Measurements from ENCODE around the gene MAD1L1.

Gene MAD1L1

DNA sequence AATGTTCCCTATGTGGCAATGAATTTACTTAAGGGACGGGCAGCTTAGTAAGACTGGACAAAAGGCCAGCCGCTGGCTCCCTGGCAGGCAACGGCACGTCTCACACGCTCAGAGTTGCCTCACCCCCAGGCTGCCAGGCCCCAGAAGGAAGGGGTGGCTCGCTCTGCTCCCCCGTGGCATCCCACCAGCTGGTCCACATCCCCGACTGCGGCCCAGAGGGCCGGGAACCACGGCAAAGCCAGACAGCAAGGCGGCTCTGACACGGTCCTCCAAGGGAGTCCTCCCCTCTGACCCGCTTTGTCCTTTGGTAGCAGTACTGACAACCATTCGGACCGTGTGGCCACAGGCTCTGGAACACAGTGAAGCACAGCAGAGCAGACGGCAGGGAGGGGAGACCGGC lies 43.4 kb upstream of the MAD1L1 start:
- no peak overlapping the region for H3K4me3 ChIP-seq (ENCODE audit: control insufficient read depth, low read depth, low read length)
- TF ChIP-seq, protein P1, sequence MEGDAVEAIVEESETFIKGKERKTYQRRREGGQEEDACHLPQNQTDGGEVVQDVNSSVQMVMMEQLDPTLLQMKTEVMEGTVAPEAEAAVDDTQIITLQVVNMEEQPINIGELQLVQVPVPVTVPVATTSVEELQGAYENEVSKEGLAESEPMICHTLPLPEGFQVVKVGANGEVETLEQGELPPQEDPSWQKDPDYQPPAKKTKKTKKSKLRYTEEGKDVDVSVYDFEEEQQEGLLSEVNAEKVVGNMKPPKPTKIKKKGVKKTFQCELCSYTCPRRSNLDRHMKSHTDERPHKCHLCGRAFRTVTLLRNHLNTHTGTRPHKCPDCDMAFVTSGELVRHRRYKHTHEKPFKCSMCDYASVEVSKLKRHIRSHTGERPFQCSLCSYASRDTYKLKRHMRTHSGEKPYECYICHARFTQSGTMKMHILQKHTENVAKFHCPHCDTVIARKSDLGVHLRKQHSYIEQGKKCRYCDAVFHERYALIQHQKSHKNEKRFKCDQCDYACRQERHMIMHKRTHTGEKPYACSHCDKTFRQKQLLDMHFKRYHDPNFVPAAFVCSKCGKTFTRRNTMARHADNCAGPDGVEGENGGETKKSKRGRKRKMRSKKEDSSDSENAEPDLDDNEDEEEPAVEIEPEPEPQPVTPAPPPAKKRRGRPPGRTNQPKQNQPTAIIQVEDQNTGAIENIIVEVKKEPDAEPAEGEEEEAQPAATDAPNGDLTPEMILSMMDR (conservative IDR thresholded peaks at IDR 0.05; ENCODE audit: control insufficient read depth, insufficient read depth, low read depth, low read length): no peak

GRCh38 chr7:2275101-2275500 lies 42.4 kb upstream of the MAD1L1 start:
- TF ChIP-seq, protein P1 (conservative IDR thresholded peaks at IDR 0.05; ENCODE audit: control insufficient read depth, insufficient read depth, low read depth, low read length): no peak
- no peak for DNase-seq (ENCODE audit: low read depth)
- H3K4me3 ChIP-seq (ENCODE audit: control insufficient read depth, low read depth, low read length): no peak overlapping the region

More for the DNA sequence above, 43.4 kb upstream of the MAD1L1 start:
- no peak for DNase-seq (ENCODE audit: low read depth)

DNA sequence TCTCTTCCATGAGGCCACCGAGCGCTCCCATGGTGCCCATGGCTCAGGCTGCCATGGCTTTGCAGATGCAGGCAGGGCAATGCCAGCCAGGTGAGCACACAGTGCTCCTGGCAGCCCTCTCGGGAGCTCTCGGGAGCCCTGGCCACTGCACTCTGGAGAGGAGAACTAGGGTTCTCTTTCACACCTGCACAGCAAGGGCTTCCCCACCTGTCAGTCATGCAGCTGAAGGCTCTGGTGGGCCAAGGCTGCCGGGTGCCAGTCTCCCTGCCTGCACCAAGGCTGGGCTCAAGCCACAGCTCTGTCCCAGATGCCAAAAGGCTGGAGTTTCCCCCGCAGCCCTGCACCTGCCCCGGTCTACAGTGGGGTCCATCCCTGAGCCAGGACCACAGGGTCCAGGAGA lies 41.9 kb upstream of the MAD1L1 start:
- no peak for DNase-seq (ENCODE audit: low read depth)
- TF ChIP-seq, protein P1 (conservative IDR thresholded peaks at IDR 0.05; ENCODE audit: control insufficient read depth, insufficient read depth, low read depth, low read length): no peak
- no peak overlapping the region for H3K4me3 ChIP-seq (ENCODE audit: control insufficient read depth, low read depth, low read length)

GRCh38 chr7:2273866-2274265 lies 41.1 kb upstream of the MAD1L1 start:
- TF ChIP-seq, protein P1 (conservative IDR thresholded peaks at IDR 0.05; ENCODE audit: control insufficient read depth, insufficient read depth, low read depth, low read length): no peak
- no peak overlapping the region for H3K4me3 ChIP-seq (ENCODE audit: control insufficient read depth, low read depth, low read length)
- no peak for DNase-seq (ENCODE audit: low read depth)

GRCh38 chr7:2272031-2272430 lies 39.3 kb upstream of the MAD1L1 start:
- TF ChIP-seq, protein P1 (conservative IDR thresholded peaks at IDR 0.05; ENCODE audit: control insufficient read depth, insufficient read depth, low read depth, low read length): no peak
- DNase-seq (ENCODE audit: low read depth): no peak
- H3K4me3 ChIP-seq (ENCODE audit: control insufficient read depth, low read depth, low read length): no peak overlapping the region

DNA sequence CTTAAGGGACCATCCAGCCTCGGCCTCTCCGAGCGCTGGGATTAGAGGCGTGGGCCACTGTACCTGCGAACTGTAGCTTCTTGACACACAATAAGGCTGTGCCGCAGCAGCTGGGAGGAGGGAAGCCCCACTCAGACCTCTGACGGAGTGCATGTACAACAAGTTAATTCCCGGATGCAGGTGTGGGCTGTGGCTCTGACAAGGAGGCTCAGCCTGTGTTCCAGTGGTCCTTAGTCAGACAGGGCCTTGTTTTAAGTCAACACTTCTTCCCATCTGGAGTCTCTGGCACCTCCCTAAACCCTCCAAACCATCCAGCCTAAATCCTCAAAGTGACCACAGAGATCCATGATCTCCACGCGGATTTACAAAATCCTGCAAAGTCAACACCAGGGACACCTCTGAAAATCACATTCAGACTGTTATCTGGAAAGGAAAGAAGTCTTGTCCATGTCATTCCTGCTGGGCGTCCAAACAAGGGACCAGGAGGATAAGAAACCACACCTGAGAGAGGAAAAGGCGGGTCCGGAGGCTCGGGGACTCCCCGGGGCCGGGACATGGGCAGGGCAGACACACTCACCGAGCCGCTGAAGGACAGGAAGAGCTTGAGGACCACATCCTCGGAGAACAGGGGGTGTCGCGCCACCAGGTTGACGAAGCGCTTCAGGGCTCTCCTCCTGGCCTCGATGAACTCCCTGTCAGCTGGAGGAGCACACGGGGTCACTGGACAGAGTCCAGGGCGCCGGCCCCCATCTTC lies 38.7 kb upstream of the MAD1L1 start:
- DNase-seq (ENCODE audit: low read depth): no peak
- TF ChIP-seq, protein P1 (conservative IDR thresholded peaks at IDR 0.05; ENCODE audit: control insufficient read depth, insufficient read depth, low read depth, low read length): no peak
- no peak overlapping the region for H3K4me3 ChIP-seq (ENCODE audit: control insufficient read depth, low read depth, low read length)

Measured in fibroblast of mammary gland (primary cell).